GM23338 (cell line): ENCODE measurements around the gene EPB41L4A. TPM values are rescaled to one million over a fixed set of nuclear protein-coding genes. Genes with fewer than 3 reads are reported as not detected.

Experiments used
- ATAC-seq: fragments of 200-7000 bp; cut with Tn5 transposase; 3 replicates; pipeline ENCODE4 v1.9.1; 2020
- DNase-seq: peaks from one replicate; pipeline ENCODE4 v3.0.0-alpha.2; 2015; ENCODE audit warnings: low spot score
- H2AFZ ChIP-seq: fragments of 200-600 bp; sonication (generic); 2 replicates; pipeline ENCODE4 v1.8.0; 2016; ENCODE audit warnings: antibody characterized with exemption, mild to moderate bottlenecking, moderate library complexity
- H3F3A ChIP-seq: fragments of 200-600 bp; sonication (generic); replicated peaks from 2 replicates; pipeline ENCODE4 v1.8.0; 2017; ENCODE audit warnings: antibody characterized with exemption, mixed run types, low read depth
- H3K27ac ChIP-seq: fragments of 200-600 bp; sonication (generic); 2 replicates; pipeline ENCODE4 v1.6.1; 2016; ENCODE audit warnings: low read depth
- H3K27me3 ChIP-seq: fragments of 200-600 bp; sonication (generic); 2 replicates; pipeline ENCODE4 v1.8.0; 2016; ENCODE audit warnings: mild to moderate bottlenecking, mixed run types, moderate library complexity; ENCODE audit not compliant: insufficient read depth
- H3K36me3 ChIP-seq: fragments of 200-600 bp; sonication (generic); 2 replicates; pipeline ENCODE4 v1.8.0; 2016; ENCODE audit warnings: mild to moderate bottlenecking; ENCODE audit not compliant: insufficient read depth
- H3K4me1 ChIP-seq: fragments of 200-600 bp; sonication (generic); 2 replicates; pipeline ENCODE4 v1.8.0; 2016; ENCODE audit warnings: mild to moderate bottlenecking, moderate library complexity; ENCODE audit not compliant: insufficient read depth
- H3K4me2 ChIP-seq: fragments of 200-600 bp; sonication (generic); 2 replicates; pipeline ENCODE4 v1.7.1; 2017; ENCODE audit warnings: mixed run types
- H3K4me3 ChIP-seq: fragments of 200-600 bp; sonication (generic); 2 replicates; pipeline ENCODE4 v1.6.1; 2016; ENCODE audit warnings: mixed run types
- H3K79me2 ChIP-seq: fragments of 200-600 bp; sonication (generic); replicated peaks from 2 replicates; pipeline ENCODE4 v1.8.0; 2017; ENCODE audit warnings: mild to moderate bottlenecking; ENCODE audit not compliant: insufficient read depth
- H3K9me2 ChIP-seq: fragments of 200-600 bp; sonication (generic); 2 replicates; pipeline ENCODE4 v1.8.0; 2017; ENCODE audit not compliant: insufficient read depth
- H4K20me1 ChIP-seq: fragments of 200-600 bp; sonication (generic); replicated peaks from 2 replicates; pipeline ENCODE4 v1.8.0; 2017; ENCODE audit warnings: mild to moderate bottlenecking; ENCODE audit not compliant: insufficient read depth
- H3K27ac Mint-ChIP-seq: 2 replicates; pipeline ENCODE4 v1.8.0; 2020; ENCODE audit warnings: inconsistent platforms, mild to moderate bottlenecking, moderate library complexity, mixed read lengths
- H3K27me3 Mint-ChIP-seq: 3 replicates; pipeline ENCODE4 v1.8.0; 2022; ENCODE audit warnings: low read depth, mild to moderate bottlenecking, moderate library complexity, mixed read lengths, inconsistent platforms; ENCODE audit not compliant: insufficient read depth, poor library complexity
- H3K36me3 Mint-ChIP-seq: 3 replicates; pipeline ENCODE4 v1.8.0; 2021; ENCODE audit warnings: low read depth, mild to moderate bottlenecking, inconsistent platforms, moderate library complexity, mixed read lengths
- H3K4me1 Mint-ChIP-seq: 3 replicates; pipeline ENCODE4 v1.8.0; 2020; ENCODE audit warnings: mild to moderate bottlenecking, inconsistent platforms, mixed read lengths
- H3K4me3 Mint-ChIP-seq: 3 replicates; pipeline ENCODE4 v1.8.0; 2021; ENCODE audit warnings: moderate library complexity, mild to moderate bottlenecking, inconsistent platforms, mixed read lengths
- H3K9me3 Mint-ChIP-seq: 3 replicates; pipeline ENCODE4 v1.8.0; 2020; ENCODE audit warnings: moderate library complexity, mild to moderate bottlenecking, inconsistent platforms, mixed read lengths
- CREB1 ChIP-seq: fragments of 250-450 bp; sonication (Bioruptor Pico); IDR thresholded peaks from 2 replicates; pipeline ENCODE4 v1.5.0; 2020; ENCODE audit warnings: low read depth, mild to moderate bottlenecking, moderate library complexity
- EZH2 ChIP-seq: fragments of 200-600 bp; sonication (generic); IDR thresholded peaks from one replicate; pipeline ENCODE4 v1.8.0; 2017; ENCODE audit warnings: antibody characterized with exemption, mild to moderate bottlenecking, low read depth; ENCODE audit not compliant: unreplicated experiment
- EZH2phosphoT487 ChIP-seq: fragments of 200-600 bp; sonication (generic); IDR thresholded peaks from one replicate; pipeline ENCODE4 v1.8.1; 2018; ENCODE audit warnings: antibody characterized with exemption; ENCODE audit not compliant: unreplicated experiment
- JUNB ChIP-seq: IDR thresholded peaks from one replicate; pipeline ENCODE4 v1.6.1; 2016; ENCODE audit warnings: antibody characterized with exemption; ENCODE audit not compliant: unreplicated experiment
- NANOG ChIP-seq: IDR thresholded peaks from 2 replicates; pipeline ENCODE4 v1.6.1; 2016; ENCODE audit warnings: antibody characterized with exemption, borderline replicate concordance
- STAT1 ChIP-seq: IDR thresholded peaks from one replicate; pipeline ENCODE4 v1.6.1; 2016; ENCODE audit warnings: antibody characterized with exemption; ENCODE audit not compliant: unreplicated experiment
- polyA plus RNA-seq: library from polyadenylated mRNA; unstranded; fragments of >200 nt; fragmentation: Nextera tagmentation; extraction: Ambion mirVana; gene quantifications from 2 replicates; pipeline ENCODE4 v1.2.1, GENCODE V29; 2016
- total RNA-seq: library from RNA; depleted of rRNA; stranded (reverse); fragments of >200 nt; shearing (Covaris generic); gene quantifications from 2 replicates; pipeline ENCODE4 v1.2.3, GENCODE V29; 2014
- TF ChIP-seq, protein P1 (sequence below): fragments of 250-450 bp; sonication (Bioruptor Pico); IDR thresholded peaks from 2 replicates; pipeline ENCODE4 v1.5.0; 2020; ENCODE audit warnings: mild to moderate bottlenecking, moderate library complexity
- TF ChIP-seq, protein P2 (sequence below), 2 experiments: fragments of 200-600 bp in 1 of 2; sonication (generic) in 1 of 2; conservative IDR thresholded peaks; 2 replicates each; pipeline versions ENCODE4 v1.5.1 to v1.6.1; 2016 to 2017; ENCODE audit warnings: antibody characterized with exemption in 2 of 2, low read depth in 2 of 2, mild to moderate bottlenecking in 2 of 2, moderate library complexity in 1 of 2

EPB41L4A gene
- total and polyA plus RNA-seq, 2 experiments from 2014 or later = 5.7 to 6.0 TPM

DNA sequence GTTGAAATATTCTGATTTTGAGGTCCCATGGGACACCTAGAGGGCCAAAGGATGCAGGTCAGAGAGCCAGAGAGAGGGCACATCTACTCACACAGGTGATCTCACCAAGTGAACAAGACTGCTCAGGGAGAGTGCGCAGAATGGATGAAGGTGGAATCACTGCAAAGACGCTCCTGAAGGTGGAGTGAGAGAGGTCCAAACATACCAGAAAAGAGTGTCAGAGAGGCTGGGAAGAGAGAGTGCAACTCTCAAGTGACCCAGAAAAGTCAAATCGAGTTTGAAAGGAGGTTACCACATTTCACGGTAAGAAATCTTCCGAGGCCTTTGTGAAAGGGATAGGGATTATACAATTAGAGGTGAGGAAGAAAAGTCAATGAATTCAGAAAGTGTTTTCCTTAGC, 173.4 kb downstream of the EPB41L4A start:
- Histone ChIP-seq H3K27me3 (no peaks in the 10 kb centered on the region), H3K4me3 (no peak overlapping the region), H3K9me2 (no peaks in the 10 kb centered on the region), H4K20me1 (no peaks in the 10 kb centered on the region), H3F3A (no peaks in the 10 kb centered on the region), H2AFZ (no peak overlapping the region; the same call in 1 of the 2 replicates), H3K4me2 (no peak overlapping the region), H3K4me1 (peaks cover 5% of the 10 kb centered on the region; the same call in 1 of the 2 replicates), H3K36me3 (no peaks in the 10 kb centered on the region), H3K79me2 (no peaks in the 10 kb centered on the region), H3K27ac (0 out of 2 replicates have a peak overlapping the region, but pooled peaks have one; percentile 24)
- TF ChIP-seq STAT1 (no peak), CREB1 (CRISPR knock-in tag) (no peak), JUNB (no peak), EZH2phosphoT487 (no peak), NANOG (no peak), EZH2 (no peak)
- TF ChIP-seq, protein P1, sequence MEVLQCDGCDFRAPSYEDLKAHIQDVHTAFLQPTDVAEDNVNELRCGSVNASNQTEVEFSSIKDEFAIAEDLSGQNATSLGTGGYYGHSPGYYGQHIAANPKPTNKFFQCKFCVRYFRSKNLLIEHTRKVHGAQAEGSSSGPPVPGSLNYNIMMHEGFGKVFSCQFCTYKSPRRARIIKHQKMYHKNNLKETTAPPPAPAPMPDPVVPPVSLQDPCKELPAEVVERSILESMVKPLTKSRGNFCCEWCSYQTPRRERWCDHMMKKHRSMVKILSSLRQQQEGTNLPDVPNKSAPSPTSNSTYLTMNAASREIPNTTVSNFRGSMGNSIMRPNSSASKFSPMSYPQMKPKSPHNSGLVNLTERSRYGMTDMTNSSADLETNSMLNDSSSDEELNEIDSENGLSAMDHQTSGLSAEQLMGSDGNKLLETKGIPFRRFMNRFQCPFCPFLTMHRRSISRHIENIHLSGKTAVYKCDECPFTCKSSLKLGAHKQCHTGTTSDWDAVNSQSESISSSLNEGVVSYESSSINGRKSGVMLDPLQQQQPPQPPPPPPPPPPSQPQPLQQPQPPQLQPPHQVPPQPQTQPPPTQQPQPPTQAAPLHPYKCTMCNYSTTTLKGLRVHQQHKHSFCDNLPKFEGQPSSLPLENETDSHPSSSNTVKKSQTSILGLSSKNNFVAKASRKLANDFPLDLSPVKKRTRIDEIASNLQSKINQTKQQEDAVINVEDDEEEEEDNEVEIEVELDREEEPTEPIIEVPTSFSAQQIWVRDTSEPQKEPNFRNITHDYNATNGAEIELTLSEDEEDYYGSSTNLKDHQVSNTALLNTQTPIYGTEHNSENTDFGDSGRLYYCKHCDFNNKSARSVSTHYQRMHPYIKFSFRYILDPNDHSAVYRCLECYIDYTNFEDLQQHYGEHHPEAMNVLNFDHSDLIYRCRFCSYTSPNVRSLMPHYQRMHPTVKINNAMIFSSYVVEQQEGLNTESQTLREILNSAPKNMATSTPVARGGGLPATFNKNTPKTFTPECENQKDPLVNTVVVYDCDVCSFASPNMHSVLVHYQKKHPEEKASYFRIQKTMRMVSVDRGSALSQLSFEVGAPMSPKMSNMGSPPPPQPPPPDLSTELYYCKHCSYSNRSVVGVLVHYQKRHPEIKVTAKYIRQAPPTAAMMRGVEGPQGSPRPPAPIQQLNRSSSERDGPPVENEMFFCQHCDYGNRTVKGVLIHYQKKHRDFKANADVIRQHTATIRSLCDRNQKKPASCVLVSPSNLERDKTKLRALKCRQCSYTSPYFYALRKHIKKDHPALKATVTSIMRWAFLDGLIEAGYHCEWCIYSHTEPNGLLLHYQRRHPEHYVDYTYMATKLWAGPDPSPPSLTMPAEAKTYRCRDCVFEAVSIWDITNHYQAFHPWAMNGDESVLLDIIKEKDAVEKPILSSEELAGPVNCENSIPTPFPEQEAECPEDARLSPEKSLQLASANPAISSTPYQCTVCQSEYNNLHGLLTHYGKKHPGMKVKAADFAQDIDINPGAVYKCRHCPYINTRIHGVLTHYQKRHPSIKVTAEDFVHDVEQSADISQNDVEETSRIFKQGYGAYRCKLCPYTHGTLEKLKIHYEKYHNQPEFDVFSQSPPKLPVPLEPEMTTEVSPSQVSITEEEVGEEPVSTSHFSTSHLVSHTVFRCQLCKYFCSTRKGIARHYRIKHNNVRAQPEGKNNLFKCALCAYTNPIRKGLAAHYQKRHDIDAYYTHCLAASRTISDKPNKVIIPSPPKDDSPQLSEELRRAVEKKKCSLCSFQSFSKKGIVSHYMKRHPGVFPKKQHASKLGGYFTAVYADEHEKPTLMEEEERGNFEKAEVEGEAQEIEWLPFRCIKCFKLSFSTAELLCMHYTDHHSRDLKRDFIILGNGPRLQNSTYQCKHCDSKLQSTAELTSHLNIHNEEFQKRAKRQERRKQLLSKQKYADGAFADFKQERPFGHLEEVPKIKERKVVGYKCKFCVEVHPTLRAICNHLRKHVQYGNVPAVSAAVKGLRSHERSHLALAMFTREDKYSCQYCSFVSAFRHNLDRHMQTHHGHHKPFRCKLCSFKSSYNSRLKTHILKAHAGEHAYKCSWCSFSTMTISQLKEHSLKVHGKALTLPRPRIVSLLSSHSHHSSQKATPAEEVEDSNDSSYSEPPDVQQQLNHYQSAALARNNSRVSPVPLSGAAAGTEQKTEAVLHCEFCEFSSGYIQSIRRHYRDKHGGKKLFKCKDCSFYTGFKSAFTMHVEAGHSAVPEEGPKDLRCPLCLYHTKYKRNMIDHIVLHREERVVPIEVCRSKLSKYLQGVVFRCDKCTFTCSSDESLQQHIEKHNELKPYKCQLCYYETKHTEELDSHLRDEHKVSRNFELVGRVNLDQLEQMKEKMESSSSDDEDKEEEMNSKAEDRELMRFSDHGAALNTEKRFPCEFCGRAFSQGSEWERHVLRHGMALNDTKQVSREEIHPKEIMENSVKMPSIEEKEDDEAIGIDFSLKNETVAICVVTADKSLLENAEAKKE (CRISPR knock-in tag) = no peak
- TF ChIP-seq, protein P2, sequence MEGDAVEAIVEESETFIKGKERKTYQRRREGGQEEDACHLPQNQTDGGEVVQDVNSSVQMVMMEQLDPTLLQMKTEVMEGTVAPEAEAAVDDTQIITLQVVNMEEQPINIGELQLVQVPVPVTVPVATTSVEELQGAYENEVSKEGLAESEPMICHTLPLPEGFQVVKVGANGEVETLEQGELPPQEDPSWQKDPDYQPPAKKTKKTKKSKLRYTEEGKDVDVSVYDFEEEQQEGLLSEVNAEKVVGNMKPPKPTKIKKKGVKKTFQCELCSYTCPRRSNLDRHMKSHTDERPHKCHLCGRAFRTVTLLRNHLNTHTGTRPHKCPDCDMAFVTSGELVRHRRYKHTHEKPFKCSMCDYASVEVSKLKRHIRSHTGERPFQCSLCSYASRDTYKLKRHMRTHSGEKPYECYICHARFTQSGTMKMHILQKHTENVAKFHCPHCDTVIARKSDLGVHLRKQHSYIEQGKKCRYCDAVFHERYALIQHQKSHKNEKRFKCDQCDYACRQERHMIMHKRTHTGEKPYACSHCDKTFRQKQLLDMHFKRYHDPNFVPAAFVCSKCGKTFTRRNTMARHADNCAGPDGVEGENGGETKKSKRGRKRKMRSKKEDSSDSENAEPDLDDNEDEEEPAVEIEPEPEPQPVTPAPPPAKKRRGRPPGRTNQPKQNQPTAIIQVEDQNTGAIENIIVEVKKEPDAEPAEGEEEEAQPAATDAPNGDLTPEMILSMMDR (conservative IDR thresholded peaks at IDR 0.05; ENCODE audit: low read depth in 2 of 2) = peak; percentile 35 to 36; a peak in 3 of 4 replicates
- Mint-ChIP-seq H3K36me3 (no peaks in the 10 kb centered on the region), H3K27me3 (no peaks in the 10 kb centered on the region), H3K4me1 (peaks cover 14% of the 10 kb centered on the region), H3K4me3 (no peak overlapping the region), H3K27ac (no peak overlapping the region; the same call in 1 of the 2 replicates), H3K9me3 (no peaks in the 10 kb centered on the region)
- DNase-seq (peak; percentile 52), ATAC-seq (peak; percentile 92)
